IMR-90 (cell line): ENCODE results near the gene POU3F3. TPM values are rescaled to one million over a fixed set of nuclear protein-coding genes. Genes with fewer than 3 reads are reported as not detected.

ENCODE experiments used
- ATAC-seq: fragments of 200-7000 bp; cut with Tn5 transposase; 2 replicates; pipeline ENCODE4 v1.9.1; 2020; ENCODE audit warnings: low read depth, mild to moderate bottlenecking, moderate library complexity
- BruUV-seq: library from RNA; stranded (reverse); fragments of 400-500 nt; replicated peaks from 2 replicates; lab custom pipeline; 2021; lab: Mats Ljungman, UMichigan
- CTCF ChIA-PET: fragments of 300-600 bp; formaldehyde crosslinking; extraction: SDS; loops from one replicate; lab custom pipeline; 2021; ENCODE audit warnings: antibody characterized with exemption; lab: Yijun Ruan, JAX
- POLR2A ChIA-PET: fragments of 300-600 bp; sonication (Branson Sonifier 250); formaldehyde crosslinking; loops from one replicate; lab custom pipeline; 2022; ENCODE audit warnings: antibody characterized with exemption; ENCODE audit not compliant: unreplicated experiment; lab: Charles Lee
- DNase-seq: peaks from one replicate; pipeline ENCODE4 v3.0.0; 2013
- H2AFZ ChIP-seq: replicated peaks from 2 replicates; pipeline ENCODE3; 2013; ENCODE audit warnings: low read length, mild to moderate bottlenecking; ENCODE audit not compliant: poor library complexity
- H2AK5ac ChIP-seq: 2 replicates; pipeline ENCODE4 v1.6.1; 2013; ENCODE audit warnings: low read depth, low read length, inconsistent platforms
- H2AK9ac ChIP-seq: replicated peaks from 2 replicates; pipeline ENCODE3; 2013; ENCODE audit warnings: mild to moderate bottlenecking, low read depth, low read length, moderate library complexity; ENCODE audit not compliant: poor library complexity
- H2BK120ac ChIP-seq: 2 replicates; pipeline ENCODE4 v1.6.1; 2013; ENCODE audit warnings: low read depth, low read length, inconsistent platforms
- H2BK15ac ChIP-seq: 3 replicates; pipeline ENCODE4 v1.6.1; 2013; ENCODE audit warnings: low read depth, low read length, inconsistent platforms
- H2BK20ac ChIP-seq: 2 replicates; pipeline ENCODE4 v1.6.1; 2013; ENCODE audit warnings: low read depth, mild to moderate bottlenecking, inconsistent platforms, low read length, moderate library complexity
- H2BK5ac ChIP-seq: 2 replicates; pipeline ENCODE4 v1.6.1; 2013; ENCODE audit warnings: mild to moderate bottlenecking, low read depth, low read length, inconsistent platforms; ENCODE audit not compliant: poor library complexity, severe bottlenecking
- H3K14ac ChIP-seq: replicated peaks from 2 replicates; pipeline ENCODE4 v1.6.1; 2013; ENCODE audit warnings: low read depth, low read length, inconsistent platforms
- H3K18ac ChIP-seq: 2 replicates; pipeline ENCODE4 v1.6.1; 2013; ENCODE audit warnings: low read depth, low read length, control low read depth
- H3K23ac ChIP-seq: 2 replicates; pipeline ENCODE4 v1.6.1; 2013; ENCODE audit warnings: low read depth, low read length, inconsistent platforms
- H3K27ac ChIP-seq: 2 replicates; pipeline ENCODE4 v1.5.1; 2013; ENCODE audit warnings: mild to moderate bottlenecking, control low read depth, low read length; ENCODE audit not compliant: insufficient read depth
- H3K27me3 ChIP-seq: 2 replicates; pipeline ENCODE4 v1.6.1; 2013; ENCODE audit warnings: low read length; ENCODE audit not compliant: control insufficient read depth, insufficient read depth
- H3K36me3 ChIP-seq: 2 replicates; pipeline ENCODE4 v1.6.1; 2013; ENCODE audit warnings: low read length, mixed read lengths; ENCODE audit not compliant: control insufficient read depth, insufficient read depth
- H3K4ac ChIP-seq: 2 replicates; pipeline ENCODE4 v1.6.1; 2013; ENCODE audit warnings: low read depth, low read length, inconsistent platforms
- H3K4me1 ChIP-seq: 2 replicates; pipeline ENCODE4 v1.6.1; 2013; ENCODE audit warnings: low read length, mixed read lengths; ENCODE audit not compliant: control insufficient read depth, insufficient read depth
- H3K4me2 ChIP-seq: 2 replicates; pipeline ENCODE4 v1.6.1; 2013; ENCODE audit warnings: low read depth, mild to moderate bottlenecking, control low read depth, low read length, moderate library complexity
- H3K4me3 ChIP-seq: 2 replicates; pipeline ENCODE4 v1.5.1; 2013; ENCODE audit warnings: low read depth, mild to moderate bottlenecking, control low read depth, low read length, moderate library complexity; ENCODE audit not compliant: insufficient read depth
- H3K56ac ChIP-seq: 2 replicates; pipeline ENCODE4 v1.6.1; 2013; ENCODE audit warnings: low read length, inconsistent platforms; ENCODE audit not compliant: insufficient read depth; ENCODE audit errors: extremely low read depth
- H3K79me1 ChIP-seq, 2 experiments: 2 replicates each; pipeline ENCODE4 v1.6.1; 2013; ENCODE audit warnings: low read length in 2 of 2, inconsistent platforms in 1 of 2, low read depth in 1 of 2
- H3K9ac ChIP-seq: 2 replicates; pipeline ENCODE4 v1.6.1; 2013; ENCODE audit warnings: low read depth, low read length, control low read depth
- H3K9me1 ChIP-seq: 2 replicates; pipeline ENCODE4 v1.6.1; 2013; ENCODE audit warnings: low read length, inconsistent platforms; ENCODE audit not compliant: insufficient read depth
- H3K9me3 ChIP-seq: 2 replicates; pipeline ENCODE4 v1.6.1; 2013; ENCODE audit warnings: low read length; ENCODE audit not compliant: control insufficient read depth, insufficient read depth
- H4K20me1 ChIP-seq: 2 replicates; pipeline ENCODE4 v1.6.1; 2013; ENCODE audit warnings: low read length, inconsistent platforms; ENCODE audit not compliant: insufficient read depth
- H4K5ac ChIP-seq: 2 replicates; pipeline ENCODE4 v1.6.1; 2013; ENCODE audit warnings: mild to moderate bottlenecking, low read depth, low read length, control low read depth
- H4K8ac ChIP-seq, 2 experiments: 2 replicates each; pipeline ENCODE4 v1.6.1; 2013; ENCODE audit warnings: low read depth in 2 of 2, low read length in 2 of 2, control low read depth in 1 of 2, inconsistent platforms in 1 of 2
- H4K91ac ChIP-seq: 2 replicates; pipeline ENCODE4 v1.6.1; 2013; ENCODE audit warnings: low read depth, low read length, inconsistent platforms; ENCODE audit not compliant: insufficient read depth
- BHLHE40 ChIP-seq: fragments of 150-350 bp; IDR thresholded peaks from 2 replicates; pipeline ENCODE4 v1.6.1; 2016; ENCODE audit warnings: mild to moderate bottlenecking, low read depth, low read length
- CEBPB ChIP-seq: IDR thresholded peaks from 2 replicates; pipeline ENCODE4 v1.6.1; 2012; ENCODE audit warnings: low read depth, low read length, improper control_type of control experiment
- FOS ChIP-seq: fragments of 150-350 bp; IDR thresholded peaks from 2 replicates; pipeline ENCODE4 v1.6.1; 2016; ENCODE audit warnings: low read depth, low read length
- MAFK ChIP-seq: IDR thresholded peaks from 2 replicates; pipeline ENCODE4 v1.6.1; 2012; ENCODE audit warnings: low read depth, low read length, improper control_type of control experiment
- MXI1 ChIP-seq: IDR thresholded peaks from 2 replicates; pipeline ENCODE4 v1.6.1; 2012; ENCODE audit warnings: low read depth, mild to moderate bottlenecking, low read length, moderate library complexity, borderline replicate concordance
- NFE2L2 ChIP-seq: fragments of 150-350 bp; IDR thresholded peaks from 2 replicates; pipeline ENCODE4 v1.6.1; 2016; ENCODE audit warnings: low read depth, mild to moderate bottlenecking, low read length
- RAD21 ChIP-seq: IDR thresholded peaks from 2 replicates; pipeline ENCODE4 v1.6.1; 2012; ENCODE audit warnings: low read length, improper control_type of control experiment
- WGBS, 2 experiments: methylation state at CpG; one replicate each; pipeline versions ENCODE4 v1.1.5 to v1.1.7; 2013; ENCODE audit warnings: missing lambda C conversion rate in 2 of 2; ENCODE audit not compliant: insufficient read length in 1 of 2; ENCODE audit errors: extremely low coverage in 2 of 2; 5-methylcytosine and 5-hydroxymethylcytosine counted together
- dilution Hi-C: fragments of 300-500 bp; cut with HindIII; formaldehyde crosslinking; loops from one replicate; pipeline ENCODE4 v1.14.3; 2018; ENCODE audit warnings: low sequenced_read_pairs; ENCODE audit not compliant: unreplicated experiment
- in situ Hi-C: fragments of 300-500 bp; cut with MboI; formaldehyde crosslinking; loops from 3 replicates; pipeline ENCODE4 v1.14.3; 2019; ENCODE audit warnings: low sequenced_read_pairs, inconsistent platforms, mixed read lengths
- intact Hi-C: fragments of 100-400 bp; cut with micrococcal nuclease; formaldehyde crosslinking; loops from 2 replicates; pipeline ENCODE4 v1.10.0; 2022
- polyA plus RNA-seq, 3 experiments: library from polyadenylated mRNA; depleted of rRNA; stranded (reverse); fragments of >200 nt; gene quantifications; 2 replicates each; pipeline ENCODE4 v1.2.3, GENCODE V29; 2012; ENCODE audit warnings: low replicate concordance in 1 of 3
- total RNA-seq: library from RNA; depleted of rRNA; stranded (reverse); fragments of >200 nt; gene quantifications from 2 replicates; pipeline ENCODE4 v1.2.3, GENCODE V29; 2012
- TF ChIP-seq, protein P1 (sequence below): conservative IDR thresholded peaks from 2 replicates; pipeline ENCODE4 v1.5.1; 2012; ENCODE audit warnings: mild to moderate bottlenecking, low read depth, low read length, improper control_type of control experiment

Gene POU3F3
- total and polyA plus RNA-seq, 2 of the 4 experiments (the other 2 are of a cell fraction), result not detected

DNA sequence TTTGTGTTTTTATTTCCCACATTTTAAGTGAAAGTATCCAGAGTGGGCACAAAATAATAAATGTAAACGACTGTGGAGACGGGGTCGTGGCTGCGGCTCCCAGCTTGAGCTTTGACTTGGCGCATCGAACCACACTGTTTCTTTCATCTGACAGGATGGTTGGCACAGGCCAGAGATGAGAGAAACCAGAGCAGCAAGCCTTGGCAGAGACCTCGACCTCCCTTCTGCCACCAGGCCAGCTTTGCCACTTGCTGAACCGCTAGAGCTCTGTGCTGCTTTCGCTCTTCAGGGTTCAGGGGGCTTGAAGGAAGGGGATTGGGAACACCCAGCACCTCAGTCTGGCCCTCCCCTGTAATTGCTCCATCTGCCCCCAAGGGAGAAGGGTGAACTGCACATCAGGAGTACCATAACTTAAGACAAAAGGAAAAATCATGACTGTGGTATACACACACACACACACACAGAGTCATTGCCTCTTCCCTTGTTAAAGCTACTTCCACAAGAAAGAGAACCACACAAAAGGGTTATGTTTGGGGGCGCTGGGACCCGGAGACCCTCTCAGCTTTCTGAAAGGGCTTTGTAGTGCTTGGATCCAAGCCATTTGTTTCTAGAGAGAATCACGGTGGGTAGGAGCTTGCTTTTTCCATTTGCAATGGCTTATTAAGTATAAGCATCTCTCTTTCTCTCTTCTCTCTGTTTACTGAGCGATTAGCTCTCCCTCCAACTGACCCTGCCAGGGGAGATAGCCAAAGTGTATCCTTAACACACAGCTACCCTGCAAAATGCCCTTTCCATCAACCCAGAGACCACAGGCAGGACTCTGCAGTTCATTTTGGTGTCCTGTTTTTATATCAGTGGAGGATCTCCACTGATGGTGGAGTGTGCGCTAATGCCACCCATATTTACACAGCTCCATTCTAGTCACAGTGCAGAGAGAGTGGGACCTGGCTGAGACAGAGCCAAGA lies 23.0 kb downstream of the POU3F3 start:
- H3K27me3 ChIP-seq, result peaks cover 17% of the 10 kb centered on the region
- dilution Hi-C loops (no loop called here), in situ Hi-C loops (loop anchor here (25.0 kb wide), 1 partner anchor 1715 kb away; no protein-coding TSS in a partner anchor), intact Hi-C loops (no loop called here)
- H3K18ac ChIP-seq, result no peak overlapping the region
- no peak overlapping the region for H2BK120ac ChIP-seq
- H3K14ac ChIP-seq, result no peak overlapping the region
- H2AK5ac ChIP-seq, result no peak overlapping the region
- H3K79me1 ChIP-seq, result no peaks in the 10 kb centered on the region
- H4K91ac ChIP-seq, result no peak overlapping the region
- H4K8ac ChIP-seq, result no peak overlapping the region
- H2BK20ac ChIP-seq, result no peak overlapping the region
- TF ChIP-seq MAFK (no peak), NFE2L2 (no peak), FOS (no peak), MXI1 (no peak), BHLHE40 (no peak), CEBPB (no peak), RAD21 (no peak)
- TF ChIP-seq, protein P1, sequence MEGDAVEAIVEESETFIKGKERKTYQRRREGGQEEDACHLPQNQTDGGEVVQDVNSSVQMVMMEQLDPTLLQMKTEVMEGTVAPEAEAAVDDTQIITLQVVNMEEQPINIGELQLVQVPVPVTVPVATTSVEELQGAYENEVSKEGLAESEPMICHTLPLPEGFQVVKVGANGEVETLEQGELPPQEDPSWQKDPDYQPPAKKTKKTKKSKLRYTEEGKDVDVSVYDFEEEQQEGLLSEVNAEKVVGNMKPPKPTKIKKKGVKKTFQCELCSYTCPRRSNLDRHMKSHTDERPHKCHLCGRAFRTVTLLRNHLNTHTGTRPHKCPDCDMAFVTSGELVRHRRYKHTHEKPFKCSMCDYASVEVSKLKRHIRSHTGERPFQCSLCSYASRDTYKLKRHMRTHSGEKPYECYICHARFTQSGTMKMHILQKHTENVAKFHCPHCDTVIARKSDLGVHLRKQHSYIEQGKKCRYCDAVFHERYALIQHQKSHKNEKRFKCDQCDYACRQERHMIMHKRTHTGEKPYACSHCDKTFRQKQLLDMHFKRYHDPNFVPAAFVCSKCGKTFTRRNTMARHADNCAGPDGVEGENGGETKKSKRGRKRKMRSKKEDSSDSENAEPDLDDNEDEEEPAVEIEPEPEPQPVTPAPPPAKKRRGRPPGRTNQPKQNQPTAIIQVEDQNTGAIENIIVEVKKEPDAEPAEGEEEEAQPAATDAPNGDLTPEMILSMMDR, result no peak
- H3K4me3 ChIP-seq, result no peak overlapping the region
- H3K23ac ChIP-seq, result no peak overlapping the region
- POLR2A ChIA-PET, result no interaction called here
- 44% methylated on average over 7 of the region's 14 CpGs; no CpG with 5 or more reads in 1 of the 2 experiments for WGBS, 2 experiments
- H4K5ac ChIP-seq, result no peak overlapping the region
- H3K36me3 ChIP-seq, result no peaks in the 10 kb centered on the region
- CTCF ChIA-PET, result interaction anchor here (0.6 kb wide), 1 partner anchor 19 kb away, joined by 3 read pairs; no protein-coding TSS in a partner anchor
- H3K9ac ChIP-seq, result no peak overlapping the region
- H3K27ac ChIP-seq, result no peak overlapping the region
- no peak overlapping the region for H3K4ac ChIP-seq
- H2BK15ac ChIP-seq, result no peak overlapping the region
- H3K4me1 ChIP-seq, result no peaks in the 10 kb centered on the region
- H3K56ac ChIP-seq, result no peak overlapping the region
- no peak overlapping the region for H2BK5ac ChIP-seq
- no TSS peak for BruUV-seq
- H2AFZ ChIP-seq, result no peak overlapping the region
- H4K20me1 ChIP-seq, result no peaks in the 10 kb centered on the region
- no peak overlapping the region for H2AK9ac ChIP-seq
- no peak for ATAC-seq
- no peak overlapping the region for H3K4me2 ChIP-seq
- H3K9me3 ChIP-seq, result no peaks in the 10 kb centered on the region
- no peak for DNase-seq
- H3K9me1 ChIP-seq, result no peaks in the 10 kb centered on the region
